Neural progenitor cell (in vitro differentiated cells): ENCODE results near the gene VEZF1.

Experiments used
- EZH2phosphoT487 ChIP-seq: fragments of 200-600 bp; sonication (generic); IDR thresholded peaks from 2 replicates; pipeline ENCODE4 v1.6.1; 2017; ENCODE audit warnings: antibody characterized with exemption
- TF ChIP-seq, protein P1 (sequence below): fragments of 200-600 bp; sonication (generic); IDR thresholded peaks from 2 replicates; pipeline ENCODE4 v1.5.1; 2017; ENCODE audit warnings: antibody characterized with exemption, mild to moderate bottlenecking

DNA sequence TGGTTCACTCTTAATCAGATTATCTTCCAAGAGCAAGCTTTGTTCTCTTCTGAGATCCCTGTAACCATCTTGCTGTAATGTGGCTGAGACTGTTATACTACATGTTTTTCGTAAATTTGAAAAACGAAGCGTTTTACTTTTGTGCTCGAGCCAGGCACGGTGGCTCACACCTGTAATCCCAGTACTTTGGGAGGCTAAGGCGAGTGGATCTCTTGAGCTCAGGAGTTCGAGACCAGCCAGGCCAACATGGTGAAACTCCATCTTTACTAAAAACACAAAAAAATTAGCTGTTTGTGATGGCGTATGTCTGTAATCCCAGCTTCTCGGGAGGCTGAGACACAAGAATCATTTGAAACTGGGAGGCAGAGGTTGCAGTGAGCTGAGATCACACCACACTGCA lies 40.7 kb downstream of the VEZF1 start:
- TF ChIP-seq EZH2phosphoT487: no peak
- TF ChIP-seq, protein P1, sequence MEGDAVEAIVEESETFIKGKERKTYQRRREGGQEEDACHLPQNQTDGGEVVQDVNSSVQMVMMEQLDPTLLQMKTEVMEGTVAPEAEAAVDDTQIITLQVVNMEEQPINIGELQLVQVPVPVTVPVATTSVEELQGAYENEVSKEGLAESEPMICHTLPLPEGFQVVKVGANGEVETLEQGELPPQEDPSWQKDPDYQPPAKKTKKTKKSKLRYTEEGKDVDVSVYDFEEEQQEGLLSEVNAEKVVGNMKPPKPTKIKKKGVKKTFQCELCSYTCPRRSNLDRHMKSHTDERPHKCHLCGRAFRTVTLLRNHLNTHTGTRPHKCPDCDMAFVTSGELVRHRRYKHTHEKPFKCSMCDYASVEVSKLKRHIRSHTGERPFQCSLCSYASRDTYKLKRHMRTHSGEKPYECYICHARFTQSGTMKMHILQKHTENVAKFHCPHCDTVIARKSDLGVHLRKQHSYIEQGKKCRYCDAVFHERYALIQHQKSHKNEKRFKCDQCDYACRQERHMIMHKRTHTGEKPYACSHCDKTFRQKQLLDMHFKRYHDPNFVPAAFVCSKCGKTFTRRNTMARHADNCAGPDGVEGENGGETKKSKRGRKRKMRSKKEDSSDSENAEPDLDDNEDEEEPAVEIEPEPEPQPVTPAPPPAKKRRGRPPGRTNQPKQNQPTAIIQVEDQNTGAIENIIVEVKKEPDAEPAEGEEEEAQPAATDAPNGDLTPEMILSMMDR: no peak
